ENCODE measurements around the gene NRAS. TPM values are rescaled to one million over a fixed set of nuclear protein-coding genes. Genes with fewer than 3 reads are reported as not detected.

Gene NRAS
- 39.3 and 50.7 TPM in 2 replicates for total RNA-seq

DNA sequence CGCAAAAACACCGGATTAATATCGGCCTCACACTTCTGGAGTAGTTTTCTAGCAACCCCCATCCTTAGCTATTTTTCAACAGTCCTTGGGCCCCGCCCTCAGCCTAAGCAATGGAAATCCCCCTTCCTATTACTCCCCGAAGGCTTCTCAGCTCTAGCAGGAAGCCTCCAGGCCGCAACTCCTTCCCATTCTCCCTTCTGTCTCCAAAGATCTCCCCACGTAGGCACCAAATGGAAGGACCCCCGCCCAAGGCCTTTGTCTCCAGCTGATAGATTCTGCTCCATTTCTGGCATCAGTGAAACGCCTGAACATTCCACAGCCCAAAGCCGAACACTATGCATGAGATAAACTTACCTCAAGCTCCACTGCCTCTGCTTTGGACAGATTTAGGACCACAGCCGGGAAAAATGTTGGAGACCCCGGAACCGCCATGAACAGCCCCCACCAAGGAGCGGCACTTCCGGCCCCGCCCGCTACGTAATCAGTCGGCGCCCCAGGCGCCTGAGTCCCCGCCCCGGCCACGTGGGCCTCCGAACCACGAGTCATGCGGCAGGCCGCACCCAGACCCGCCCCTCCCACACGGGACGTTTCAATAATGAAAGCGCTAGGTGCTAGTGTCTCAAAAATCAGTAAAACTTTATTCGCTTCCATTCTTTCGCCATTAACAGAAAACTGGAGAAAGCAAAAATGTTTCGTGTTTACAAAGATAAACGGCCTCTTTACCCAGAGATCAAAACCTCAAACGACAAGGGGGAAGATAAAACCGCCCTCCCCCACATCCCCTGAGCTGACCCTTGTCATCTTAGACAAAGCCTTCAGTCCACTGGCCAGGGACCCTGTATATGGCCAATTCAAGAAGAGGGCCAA, at the start of gene NRAS:
TSS of gene NRAS (minus strand) at position 468 of the 867 bp plus-strand sequence. CDS start 611 bp downstream, outside the sequence.

DNA sequence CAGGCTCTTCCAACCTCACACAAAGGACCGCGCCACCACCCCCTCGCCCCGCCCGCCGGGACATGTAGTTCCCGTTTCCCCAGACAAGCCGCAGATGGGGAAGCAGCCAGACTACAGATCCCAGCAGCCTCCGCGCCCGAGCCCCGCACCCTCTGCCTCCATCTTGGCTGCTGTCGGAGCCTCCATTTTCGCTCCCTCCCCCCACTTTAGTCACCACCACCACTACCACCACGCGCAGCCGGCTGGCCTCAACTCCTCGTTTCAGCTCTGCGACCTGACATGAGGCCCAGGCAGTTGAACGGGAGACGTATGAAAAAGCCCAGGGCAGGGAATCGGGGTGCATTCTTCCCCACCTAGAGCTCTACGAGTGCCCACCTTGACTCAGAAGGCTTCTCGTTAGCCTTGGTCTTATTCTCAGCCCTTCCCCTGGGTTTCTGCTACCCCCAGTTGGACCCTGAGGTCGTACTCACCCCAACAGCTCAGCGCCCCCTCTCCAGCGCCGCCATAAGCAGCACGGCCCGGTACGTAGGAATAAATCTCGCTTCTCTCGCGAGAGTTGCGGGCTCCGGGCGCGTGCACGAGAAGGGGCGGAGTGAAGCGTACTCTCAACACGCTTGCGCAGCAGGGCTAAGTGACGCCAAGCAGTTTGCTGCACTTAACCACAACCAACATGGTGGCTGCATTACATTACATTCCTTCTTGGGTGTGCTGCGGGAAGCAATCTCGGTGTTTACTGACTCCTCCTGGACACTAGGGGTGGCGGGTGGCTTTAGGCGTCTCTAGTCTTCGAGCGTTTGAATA, 41.1 kb upstream of the NRAS start, which contains the start of gene CSDE1:
TSS of gene CSDE1 (minus strand) at position 530 of the 801 bp plus-strand sequence. CDS start 18,094 bp downstream, outside the sequence.

DNA sequence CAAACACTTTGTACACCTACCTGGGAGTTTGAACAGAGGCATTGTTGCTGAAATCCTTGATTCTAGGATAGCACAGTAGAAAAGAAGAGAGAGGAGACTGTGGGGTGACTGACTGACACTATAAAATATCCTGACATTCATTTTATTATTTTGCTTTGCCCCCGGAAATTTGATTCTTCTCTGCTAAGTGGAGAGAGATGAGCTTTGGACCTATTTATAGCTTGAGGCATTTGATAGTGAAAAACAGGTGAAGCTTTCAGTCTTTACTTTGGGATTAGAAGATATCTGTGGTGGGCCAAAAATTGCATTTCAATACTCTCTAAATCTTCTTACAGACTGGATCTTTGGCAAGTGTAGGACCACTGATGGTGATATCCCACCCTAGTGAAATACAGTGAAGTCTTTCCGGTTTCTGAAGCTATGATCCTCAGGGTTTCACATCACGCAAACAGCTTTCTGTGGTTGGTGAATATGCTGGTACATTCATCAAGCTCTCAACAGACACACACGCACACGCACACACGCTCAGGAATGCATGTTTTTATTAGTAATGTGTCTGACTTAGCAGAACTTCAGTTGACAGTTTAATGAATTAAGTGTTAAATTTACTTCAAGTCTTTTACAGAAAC, 21.0 kb downstream of the NRAS start, which contains the start of gene AMPD1:
TSS of gene AMPD1 (minus strand) at position 117 of the 629 bp plus-strand sequence. CDS start at position 42, 75 bp downstream.

GRCh38 chr1:114669562-114670082, 46.9 kb downstream of the NRAS start, which contains the start of gene DENND2C:
Gene DENND2C (minus strand): TSS chr1:114670049. CDS start chr1:114625984, 44,065 bp downstream.

Other genes with a start within 250 kb of the NRAS start
- 19.4 and 20.4 TPM in 2 replicates for gene TRIM33, start 205.6 kb downstream of the NRAS start, total RNA-seq
- gene BCAS2, start 135.2 kb downstream of the NRAS start, total RNA-seq, result 36.5 and 49.8 TPM in 2 replicates
- gene DENND2C, start 46.7 kb downstream of the NRAS start, total RNA-seq, result 13.0 and 17.3 TPM in 2 replicates
- gene AMPD1, start 21.2 kb downstream of the NRAS start, total RNA-seq, result not detected in 2 replicates
- 297 and 360 TPM in 2 replicates for gene CSDE1, start 41.2 kb upstream of the NRAS start, total RNA-seq
- 25.4 and 49.9 TPM in 2 replicates for gene SIKE1, start 63.9 kb upstream of the NRAS start, total RNA-seq
- gene SYCP1, start 138.1 kb upstream of the NRAS start, total RNA-seq, result not detected in 2 replicates